ENCODE measurements around the gene SGMS1.

DNA sequence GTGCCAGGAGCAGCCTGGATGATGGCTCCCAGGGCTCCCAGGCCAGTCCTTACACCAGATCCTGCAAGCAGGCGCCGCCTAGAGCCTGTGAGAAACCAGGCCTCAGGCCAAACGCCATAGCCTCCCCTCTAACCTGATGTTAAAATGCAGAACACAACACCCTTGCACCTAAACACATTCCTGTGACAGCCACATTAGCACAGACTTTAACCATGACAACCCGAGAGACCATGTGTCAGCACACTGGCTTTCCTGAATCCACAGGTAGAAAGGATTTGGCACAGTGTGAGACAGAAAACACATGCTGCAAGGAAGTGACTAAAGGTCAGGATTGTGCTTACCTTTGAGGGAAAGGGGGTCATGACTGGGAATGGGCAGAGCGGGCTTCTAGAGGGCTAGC, 59.9 kb downstream of the SGMS1 start:
- TF ChIP-seq EZH2phosphoT487 (IDR thresholded peaks at IDR 0.05; ENCODE audit: borderline replicate concordance, low read length) = no peak
- TF ChIP-seq, protein P1, sequence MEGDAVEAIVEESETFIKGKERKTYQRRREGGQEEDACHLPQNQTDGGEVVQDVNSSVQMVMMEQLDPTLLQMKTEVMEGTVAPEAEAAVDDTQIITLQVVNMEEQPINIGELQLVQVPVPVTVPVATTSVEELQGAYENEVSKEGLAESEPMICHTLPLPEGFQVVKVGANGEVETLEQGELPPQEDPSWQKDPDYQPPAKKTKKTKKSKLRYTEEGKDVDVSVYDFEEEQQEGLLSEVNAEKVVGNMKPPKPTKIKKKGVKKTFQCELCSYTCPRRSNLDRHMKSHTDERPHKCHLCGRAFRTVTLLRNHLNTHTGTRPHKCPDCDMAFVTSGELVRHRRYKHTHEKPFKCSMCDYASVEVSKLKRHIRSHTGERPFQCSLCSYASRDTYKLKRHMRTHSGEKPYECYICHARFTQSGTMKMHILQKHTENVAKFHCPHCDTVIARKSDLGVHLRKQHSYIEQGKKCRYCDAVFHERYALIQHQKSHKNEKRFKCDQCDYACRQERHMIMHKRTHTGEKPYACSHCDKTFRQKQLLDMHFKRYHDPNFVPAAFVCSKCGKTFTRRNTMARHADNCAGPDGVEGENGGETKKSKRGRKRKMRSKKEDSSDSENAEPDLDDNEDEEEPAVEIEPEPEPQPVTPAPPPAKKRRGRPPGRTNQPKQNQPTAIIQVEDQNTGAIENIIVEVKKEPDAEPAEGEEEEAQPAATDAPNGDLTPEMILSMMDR (IDR thresholded peaks at IDR 0.05; ENCODE audit: low read depth, low read length, poor library complexity, severe bottlenecking) = no peak

All from DOHH2 (cell line).